GM19467 (cell line): ENCODE results near the gene TCF7L1.

Experiments used
- ATAC-seq: cut with Tn5 transposase; IDR thresholded peaks from one replicate; pipeline ENCODE4 v1.9.1; 2021; ENCODE audit warnings: mild to moderate bottlenecking, moderate library complexity; ENCODE audit not compliant: unreplicated experiment

The TCF7L1 gene

GRCh38 chr2:85247610-85248009 is 114.4 kb downstream of the TCF7L1 start:
- no peak for ATAC-seq

DNA sequence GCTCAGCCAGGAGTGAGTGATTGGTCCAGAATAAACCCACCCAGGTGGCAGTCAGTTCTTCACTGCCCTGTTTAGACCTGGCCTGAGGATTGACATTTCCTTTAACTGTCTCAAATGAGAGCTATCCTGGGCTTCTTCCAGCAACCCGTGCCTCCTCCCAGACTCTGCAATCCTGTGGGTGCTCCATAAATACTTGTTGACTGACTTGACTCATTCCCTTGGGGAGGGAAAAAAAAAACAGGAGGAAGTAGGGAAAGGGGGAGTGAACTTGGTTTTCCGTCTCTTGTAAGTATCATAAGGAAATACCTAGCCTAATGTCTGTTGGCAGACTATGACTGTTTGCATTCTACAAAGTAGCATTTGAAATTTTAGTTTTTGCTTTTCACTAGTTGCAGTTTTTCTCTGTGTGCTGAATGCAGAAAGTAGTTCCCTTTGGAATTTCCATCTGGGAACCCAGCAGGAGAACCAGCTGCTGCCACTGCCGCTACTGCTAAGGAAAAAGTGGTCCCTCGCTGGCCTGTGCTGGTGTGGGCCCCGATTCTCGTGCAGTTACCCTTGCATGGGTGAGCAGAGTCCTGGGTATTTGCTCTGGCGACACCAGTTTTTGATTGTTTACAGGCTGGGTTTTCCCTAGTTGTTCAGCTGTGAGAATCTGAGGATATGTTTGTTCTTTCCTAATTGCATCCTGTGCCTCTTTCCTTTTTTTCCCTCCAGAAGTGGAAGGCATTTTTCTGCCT is 115.7 kb downstream of the TCF7L1 start:
- no peak for ATAC-seq

DNA sequence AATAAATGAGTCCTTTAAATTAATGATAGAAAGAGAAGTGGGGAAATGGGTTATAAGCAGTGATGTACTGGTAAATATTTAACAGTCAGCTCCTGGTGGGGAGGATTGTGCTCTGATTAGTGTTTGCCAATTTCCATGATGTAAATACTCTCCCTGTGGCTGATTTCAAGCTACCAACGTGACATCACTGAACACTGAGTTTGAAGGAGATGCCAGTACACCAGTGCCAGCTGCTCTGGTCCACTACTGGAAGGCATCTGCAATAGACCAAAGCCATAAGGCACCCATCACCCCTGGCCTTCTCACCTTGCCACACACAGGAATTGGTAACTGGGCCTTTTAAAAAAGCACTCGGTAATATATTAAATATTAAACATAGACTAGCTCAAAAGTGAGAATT is 116.9 kb downstream of the TCF7L1 start:
- no peak for ATAC-seq

GRCh38 chr2:85251070-85251616 is 118.0 kb downstream of the TCF7L1 start:
- ATAC-seq: no peak

- no peak for ATAC-seq
Observed at GRCh38 chr2:85253890-85254289, 120.7 kb downstream of the TCF7L1 start.

- ATAC-seq: no peak
Observed at GRCh38 chr2:85254540-85255300, 121.5 kb downstream of the TCF7L1 start.

DNA sequence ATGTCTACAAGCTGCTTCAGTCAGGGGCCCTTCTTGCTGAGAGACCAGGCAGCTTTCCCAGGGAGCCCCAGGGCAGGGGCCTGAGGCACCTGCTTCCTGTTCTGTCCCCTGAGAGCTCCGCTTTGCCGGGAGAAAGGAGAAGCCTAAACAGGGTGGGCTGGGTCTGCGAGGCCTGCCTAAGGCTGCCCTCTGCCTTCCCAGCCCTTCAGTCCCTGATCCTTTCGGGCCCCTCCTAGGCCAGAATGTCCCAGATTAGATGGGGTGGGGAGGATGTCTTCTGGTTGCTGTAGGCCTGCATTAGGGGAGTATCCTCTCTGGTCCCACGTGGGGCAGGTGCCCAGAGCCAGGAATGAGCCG is 122.2 kb downstream of the TCF7L1 start:
- no peak for ATAC-seq

DNA sequence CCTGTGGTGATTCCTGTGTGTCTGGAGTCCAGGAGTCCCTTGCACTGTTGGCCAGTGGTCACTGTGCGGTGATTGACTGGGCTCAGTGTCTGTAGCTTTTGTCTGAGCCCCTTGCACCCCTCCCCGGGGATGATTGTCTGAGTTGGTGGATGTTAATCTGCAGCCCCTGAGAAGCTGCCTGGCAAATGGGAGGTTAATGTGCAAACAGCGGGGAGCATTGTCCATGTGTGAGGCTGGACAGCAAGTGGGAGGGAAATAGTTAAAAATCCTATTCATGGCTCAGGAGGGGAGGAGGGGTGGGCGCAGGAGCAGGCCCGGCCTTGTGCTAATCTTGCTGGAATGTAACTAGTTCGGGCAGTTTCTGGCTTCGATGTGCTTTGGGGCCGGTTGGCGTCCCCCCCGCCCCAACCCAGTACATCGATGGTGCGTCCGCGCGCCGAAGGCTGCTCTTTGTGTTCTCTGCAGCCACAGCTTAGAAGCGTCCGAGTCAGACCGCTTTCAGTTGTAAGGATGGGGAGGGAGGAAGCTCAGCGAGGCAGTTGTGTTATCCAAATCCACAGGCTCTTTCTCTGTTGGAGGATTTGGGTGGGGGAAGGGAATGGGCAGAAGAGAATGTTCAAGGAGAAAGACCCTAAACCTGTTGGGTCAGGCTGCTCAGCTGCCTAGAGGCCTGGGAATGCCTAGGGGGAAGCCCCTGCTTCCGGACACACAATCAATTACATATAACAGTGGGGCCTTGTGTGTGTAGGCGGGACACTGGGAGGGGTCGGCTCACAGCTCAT is 122.8 kb downstream of the TCF7L1 start:
- no peak for ATAC-seq

DNA sequence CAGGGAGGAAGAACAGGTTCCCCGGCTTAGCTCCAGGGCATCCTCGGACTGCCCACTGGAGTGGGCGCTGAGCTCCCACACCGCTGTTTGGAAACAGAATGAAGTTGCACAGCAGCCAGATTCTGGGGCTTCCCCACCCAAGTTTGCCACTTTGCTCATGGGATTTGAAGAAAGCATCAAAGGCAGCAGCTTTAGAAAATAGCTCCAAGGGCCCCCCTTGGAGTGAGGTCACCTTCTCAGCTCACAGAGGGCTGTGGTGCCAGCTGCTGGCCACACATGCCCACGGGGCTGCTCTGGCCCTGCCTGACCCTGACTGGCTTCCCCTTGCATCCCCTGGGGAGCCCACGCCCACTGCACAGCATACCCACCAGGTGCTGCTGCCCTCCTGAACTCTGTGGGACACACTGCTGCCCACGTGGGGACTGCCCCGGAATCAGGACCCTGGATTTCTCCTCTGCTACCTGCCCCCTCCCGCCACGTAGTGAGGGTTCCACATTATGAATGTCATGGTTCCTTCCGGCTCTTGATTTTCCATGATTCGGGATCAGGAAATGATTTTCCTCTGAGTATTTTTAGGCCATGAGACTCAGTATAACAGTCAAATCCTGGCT is 124.3 kb downstream of the TCF7L1 start:
- ATAC-seq: no peak

DNA sequence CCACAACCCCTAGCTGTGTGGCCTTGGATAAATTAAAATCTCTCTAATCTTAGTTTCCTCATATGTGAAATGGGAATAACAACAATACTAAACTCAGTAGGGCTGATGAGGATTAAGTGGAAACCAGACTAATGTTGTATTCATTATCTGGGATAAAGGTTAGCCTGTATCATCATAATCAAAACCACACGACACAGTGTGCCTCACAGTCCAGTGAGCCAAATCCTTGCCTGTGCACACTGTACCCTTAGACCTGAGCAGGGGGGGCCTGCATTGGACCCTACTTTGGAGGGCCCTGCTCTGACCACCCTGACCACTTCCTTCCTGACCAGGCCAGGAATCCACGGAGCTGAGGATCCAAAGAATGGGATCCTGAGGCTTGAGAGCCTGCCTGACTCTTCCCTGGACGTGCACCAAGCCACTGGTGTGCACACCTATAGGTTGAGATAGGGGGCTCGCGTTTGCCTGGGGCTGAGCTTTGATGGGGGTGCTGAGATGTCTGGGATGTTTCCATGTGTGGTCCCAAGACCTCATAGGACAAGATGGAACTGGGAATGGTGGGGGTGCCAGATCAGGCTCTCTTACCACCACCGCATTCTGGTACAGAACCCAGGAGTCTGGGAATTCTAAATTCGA is 124.9 kb downstream of the TCF7L1 start:
- ATAC-seq: no peak

GRCh38 chr2:85259101-85259590 is 126.0 kb downstream of the TCF7L1 start:
- no peak for ATAC-seq

GRCh38 chr2:85259879-85260278 is 126.7 kb downstream of the TCF7L1 start:
- ATAC-seq: no peak

DNA sequence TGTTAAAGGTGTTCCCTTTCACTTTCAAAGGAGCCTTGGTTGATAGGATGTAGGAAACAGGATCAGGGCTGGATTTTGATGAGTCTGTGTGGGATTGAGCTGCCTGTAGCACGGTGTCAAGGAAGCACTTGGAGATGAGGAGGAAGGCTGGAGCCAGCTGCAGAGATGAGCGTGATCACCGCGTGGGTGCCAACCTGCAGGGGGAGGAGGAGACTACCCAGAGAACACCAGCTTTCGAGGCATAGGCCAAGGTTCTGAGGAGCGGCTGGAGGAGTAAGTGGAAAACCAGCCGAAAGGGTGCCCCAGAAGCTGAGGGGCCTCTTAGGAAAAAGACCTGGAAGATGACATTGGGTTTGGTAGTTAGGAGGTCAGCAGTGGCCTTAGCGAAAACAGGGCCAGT is 130.4 kb downstream of the TCF7L1 start:
- ATAC-seq: no peak

DNA sequence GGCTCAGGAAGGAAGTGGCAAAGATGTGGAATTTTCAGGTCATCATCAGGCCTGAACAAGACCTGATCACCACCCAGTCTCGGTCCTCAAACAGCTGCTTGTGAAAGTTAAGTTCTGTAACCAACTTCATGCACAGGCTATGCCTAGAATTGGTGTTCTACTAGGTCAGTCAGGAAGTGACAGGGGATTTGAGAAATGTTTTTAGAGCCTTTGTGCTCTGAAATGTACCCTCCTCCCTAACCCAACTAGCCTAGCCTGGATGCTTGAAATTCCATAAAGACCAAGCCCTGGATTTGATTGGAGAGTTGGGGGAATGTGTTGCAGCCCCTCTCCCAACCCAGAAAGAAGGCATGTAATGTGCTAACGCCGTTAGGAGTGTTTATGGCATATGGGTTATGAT is 131.3 kb downstream of the TCF7L1 start:
- ATAC-seq: no peak

GRCh38 chr2:85265304-85265703 is 132.1 kb downstream of the TCF7L1 start:
- no peak for ATAC-seq

GRCh38 chr2:85266146-85267041 is 133.2 kb downstream of the TCF7L1 start:
- ATAC-seq: no peak

- no peak for ATAC-seq
Observed at GRCh38 chr2:85269959-85270358, 136.8 kb downstream of the TCF7L1 start.

DNA sequence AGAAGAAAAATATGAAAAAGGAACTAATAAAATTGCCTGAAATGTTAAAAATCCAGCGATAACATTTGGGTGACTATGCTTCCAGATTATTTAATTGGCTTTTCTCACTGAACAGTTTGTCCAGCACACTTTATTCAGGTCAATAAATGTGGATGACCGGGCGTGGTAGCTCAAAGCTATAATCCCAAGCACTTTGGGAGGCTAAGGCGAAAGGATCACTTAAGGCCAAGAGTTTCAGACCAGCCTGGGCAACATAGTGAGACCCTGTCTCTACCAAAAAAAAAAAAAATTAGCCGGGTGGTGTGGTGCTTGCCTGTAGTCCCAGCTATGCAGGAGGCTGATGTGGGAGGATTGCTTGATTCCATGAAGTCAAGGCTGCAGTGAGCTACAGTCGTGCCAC is 139.2 kb downstream of the TCF7L1 start:
- no peak for ATAC-seq
